ENCODE data around the gene GRK7.
A peak's percentile ranks its signal among the peaks of the same experiment; 100 is the strongest.
"Not testable (repeated sequence)": the region's sequence is repeated elsewhere in the genome, so short reads cannot be mapped to it uniquely, and the experiment has no call there.

The GRK7 gene

GRCh38 chr3:141797819-141798447 is 34.7 kb downstream of the GRK7 start:
- no peak overlapping the region for H2BK5ac ChIP-seq (ENCODE audit: low read depth, low read length, poor library complexity, severe bottlenecking)
- H3K27ac ChIP-seq (ENCODE audit: low read length, poor library complexity, severe bottlenecking): peak overlapping the region; percentile 74
- peaks cover 5% of the 10 kb centered on the region for H3K9me3 ChIP-seq (ENCODE audit: control insufficient read depth, low read length)
- peak overlapping the region; percentile 54 for H3K4me2 ChIP-seq (ENCODE audit: low read length, poor library complexity, severe bottlenecking)
- H3K4ac ChIP-seq (ENCODE audit: low read depth in 1 of 2, low read length in 2 of 2): peak overlapping the region; percentile 19 to 71
- peaks cover 18% of the 10 kb centered on the region for H3K4me1 ChIP-seq (ENCODE audit: control insufficient read depth, insufficient read depth, low read depth, low read length)
- H4K91ac ChIP-seq (ENCODE audit: low read length): peak overlapping the region; percentile 60
- no peak overlapping the region for H3K23ac ChIP-seq (ENCODE audit: low read length in 2 of 2)
- H3K27me3 ChIP-seq (ENCODE audit: control insufficient read depth in 1 of 2, insufficient read depth in 1 of 2, low read length in 2 of 2): no peaks in the 10 kb centered on the region
- no peaks in the 10 kb centered on the region for H3K79me1 ChIP-seq (replicated peaks; ENCODE audit: low read length, poor library complexity, severe bottlenecking)
- H4K8ac ChIP-seq (ENCODE audit: low read length): peak overlapping the region; percentile 98
- peak overlapping the region; percentile 88 for H3K9ac ChIP-seq (ENCODE audit: low read length)
- peak overlapping the region; percentile 1 to 71 for H2BK12ac ChIP-seq (ENCODE audit: low read length in 2 of 2)
- H2AK5ac ChIP-seq (ENCODE audit: low read length, severe bottlenecking): peak overlapping the region; percentile 3
- no peak overlapping the region for H2AFZ ChIP-seq (ENCODE audit: low read depth, low read length)
- H3K18ac ChIP-seq (ENCODE audit: low read depth in 1 of 2, low read length in 2 of 2): peak overlapping the region; percentile 77 to 88
- H3K14ac ChIP-seq (ENCODE audit: low read length in 2 of 2): no peak overlapping the region
- no peak overlapping the region for H2BK120ac ChIP-seq (ENCODE audit: low read depth, low read length)
- H3K4me3 ChIP-seq (ENCODE audit: insufficient read depth in 1 of 2, low read depth in 1 of 2, low read length in 2 of 2): peak overlapping the region in 1 of 2 experiments; percentile 71
- no peaks in the 10 kb centered on the region for H3K36me3 ChIP-seq (ENCODE audit: control insufficient read depth in 1 of 2, insufficient read depth in 2 of 2, low read depth in 1 of 2, low read length in 2 of 2)
- H2BK15ac ChIP-seq (ENCODE audit: low read depth, poor library complexity, severe bottlenecking): no peak overlapping the region
- no peak for DNase-seq
- WGBS: 81% methylated on average over 10 of the region's 10 CpGs

GRCh38 chr3:141798448-141798845 is 35.2 kb downstream of the GRK7 start:
- H3K4me1 ChIP-seq (ENCODE audit: control insufficient read depth, insufficient read depth, low read depth, low read length): peaks cover 18% of the 10 kb centered on the region
- H3K79me1 ChIP-seq (replicated peaks; ENCODE audit: low read length, poor library complexity, severe bottlenecking): no peaks in the 10 kb centered on the region
- 93% methylated on average over 7 of the region's 11 CpGs for WGBS
- no peak overlapping the region for H3K27ac ChIP-seq (ENCODE audit: low read length, poor library complexity, severe bottlenecking)
- H3K23ac ChIP-seq (ENCODE audit: low read length in 2 of 2): no peak overlapping the region
- H3K9me3 ChIP-seq (ENCODE audit: control insufficient read depth, low read length): peaks cover 5% of the 10 kb centered on the region
- no peak for DNase-seq
- peak overlapping the region in 1 of 2 experiments; percentile 71 for H3K4me3 ChIP-seq (ENCODE audit: insufficient read depth in 1 of 2, low read depth in 1 of 2, low read length in 2 of 2)
- H2BK5ac ChIP-seq (ENCODE audit: low read depth, low read length, poor library complexity, severe bottlenecking): no peak overlapping the region
- H2BK12ac ChIP-seq (ENCODE audit: low read length in 2 of 2): no peak overlapping the region
- H4K91ac ChIP-seq (ENCODE audit: low read length): no peak overlapping the region
- H3K4me2 ChIP-seq (ENCODE audit: low read length, poor library complexity, severe bottlenecking): no peak overlapping the region
- H3K14ac ChIP-seq (ENCODE audit: low read length in 2 of 2): no peak overlapping the region
- no peak overlapping the region for H4K8ac ChIP-seq (ENCODE audit: low read length)
- H3K4ac ChIP-seq (ENCODE audit: low read depth in 1 of 2, low read length in 2 of 2): no peak overlapping the region
- no peaks in the 10 kb centered on the region for H3K36me3 ChIP-seq (ENCODE audit: control insufficient read depth in 1 of 2, insufficient read depth in 2 of 2, low read depth in 1 of 2, low read length in 2 of 2)
- no peak overlapping the region for H3K18ac ChIP-seq (ENCODE audit: low read depth in 1 of 2, low read length in 2 of 2)
- no peak overlapping the region for H2AFZ ChIP-seq (ENCODE audit: low read depth, low read length)
- H2AK5ac ChIP-seq (ENCODE audit: low read length, severe bottlenecking): no peak overlapping the region
- H3K27me3 ChIP-seq (ENCODE audit: control insufficient read depth in 1 of 2, insufficient read depth in 1 of 2, low read length in 2 of 2): no peaks in the 10 kb centered on the region
- H3K9ac ChIP-seq (ENCODE audit: low read length): no peak overlapping the region
- H2BK15ac ChIP-seq (ENCODE audit: low read depth, poor library complexity, severe bottlenecking): no peak overlapping the region
- H2BK120ac ChIP-seq (ENCODE audit: low read depth, low read length): no peak overlapping the region

- Histone ChIP-seq H3K14ac (ENCODE audit: low read length in 2 of 2) (no peak overlapping the region), H2BK5ac (ENCODE audit: low read depth, low read length, poor library complexity, severe bottlenecking) (no peak overlapping the region), H3K4me2 (ENCODE audit: low read length, poor library complexity, severe bottlenecking) (no peak overlapping the region), H3K18ac (ENCODE audit: low read depth in 1 of 2, low read length in 2 of 2) (no peak overlapping the region), H4K91ac (ENCODE audit: low read length) (no peak overlapping the region), H2BK15ac (ENCODE audit: low read depth, poor library complexity, severe bottlenecking) (no peak overlapping the region), H3K9ac (ENCODE audit: low read length) (no peak overlapping the region), H3K4ac (ENCODE audit: low read depth in 1 of 2, low read length in 2 of 2) (no peak overlapping the region), H2AFZ (ENCODE audit: low read depth, low read length) (no peak overlapping the region), H2BK12ac (ENCODE audit: low read length in 2 of 2) (no peak overlapping the region), H3K4me1 (ENCODE audit: control insufficient read depth, insufficient read depth, low read depth, low read length) (peaks cover 7% of the 10 kb centered on the region), H4K8ac (ENCODE audit: low read length) (no peak overlapping the region), H3K36me3 (ENCODE audit: control insufficient read depth in 1 of 2, insufficient read depth in 2 of 2, low read depth in 1 of 2, low read length in 2 of 2) (no peaks in the 10 kb centered on the region), H2AK5ac (ENCODE audit: low read length, severe bottlenecking) (no peak overlapping the region), H3K4me3 (ENCODE audit: insufficient read depth in 1 of 2, low read depth in 1 of 2, low read length in 2 of 2) (no peak overlapping the region), H3K23ac (ENCODE audit: low read length in 2 of 2) (no peak overlapping the region), H2BK120ac (ENCODE audit: low read depth, low read length) (no peak overlapping the region), H3K79me1 (replicated peaks; ENCODE audit: low read length, poor library complexity, severe bottlenecking) (no peaks in the 10 kb centered on the region), H3K27ac (ENCODE audit: low read length, poor library complexity, severe bottlenecking) (no peak overlapping the region), H3K9me3 (ENCODE audit: control insufficient read depth, low read length) (peaks cover 5% of the 10 kb centered on the region), H3K27me3 (ENCODE audit: control insufficient read depth in 1 of 2, insufficient read depth in 1 of 2, low read length in 2 of 2) (no peaks in the 10 kb centered on the region)
- WGBS: 88% methylated on average over 6 of the region's 6 CpGs
- no peak for DNase-seq
Measured at GRCh38 chr3:141802316-141803077, 39.3 kb downstream of the GRK7 start.

- not testable (repeated sequence) for H3K9me3 ChIP-seq (ENCODE audit: control insufficient read depth, low read length); H3K4me2 ChIP-seq (ENCODE audit: low read length, poor library complexity, severe bottlenecking); H2BK5ac ChIP-seq (ENCODE audit: low read depth, low read length, poor library complexity, severe bottlenecking); H3K23ac ChIP-seq (ENCODE audit: low read length in 2 of 2); DNase-seq; H2BK12ac ChIP-seq (ENCODE audit: low read length in 2 of 2); H3K4me3 ChIP-seq (ENCODE audit: insufficient read depth in 1 of 2, low read depth in 1 of 2, low read length in 2 of 2); H3K27me3 ChIP-seq (ENCODE audit: control insufficient read depth in 1 of 2, insufficient read depth in 1 of 2, low read length in 2 of 2); H2BK15ac ChIP-seq (ENCODE audit: low read depth, poor library complexity, severe bottlenecking); H4K8ac ChIP-seq (ENCODE audit: low read length); H2AK5ac ChIP-seq (ENCODE audit: low read length, severe bottlenecking); H3K4me1 ChIP-seq (ENCODE audit: control insufficient read depth, insufficient read depth, low read depth, low read length); H2AFZ ChIP-seq (ENCODE audit: low read depth, low read length); H3K4ac ChIP-seq (ENCODE audit: low read depth in 1 of 2, low read length in 2 of 2); H3K79me1 ChIP-seq (replicated peaks; ENCODE audit: low read length, poor library complexity, severe bottlenecking); H4K91ac ChIP-seq (ENCODE audit: low read length); H3K27ac ChIP-seq (ENCODE audit: low read length, poor library complexity, severe bottlenecking); H3K18ac ChIP-seq (ENCODE audit: low read depth in 1 of 2, low read length in 2 of 2); H3K9ac ChIP-seq (ENCODE audit: low read length); H2BK120ac ChIP-seq (ENCODE audit: low read depth, low read length); H3K36me3 ChIP-seq (ENCODE audit: control insufficient read depth in 1 of 2, insufficient read depth in 2 of 2, low read depth in 1 of 2, low read length in 2 of 2); H3K14ac ChIP-seq (ENCODE audit: low read length in 2 of 2)
- WGBS: 85% methylated on average over 6 of the region's 6 CpGs
Measured at GRCh38 chr3:141803538-141803937, 40.3 kb downstream of the GRK7 start.

Measured in mesenchymal stem cell (in vitro differentiated cells and primary cell).